C4-2B (cell line): ENCODE data around the gene THUMPD2.

Source experiments
- ZFX ChIP-seq: fragments of 450-650 bp; IDR thresholded peaks from 2 replicates; pipeline ENCODE4 v1.6.1; 2017
- TF ChIP-seq, protein P1 (sequence below): fragments of 450-650 bp; conservative IDR thresholded peaks from 2 replicates; pipeline ENCODE4 v1.5.1; 2017; ENCODE audit warnings: mild to moderate bottlenecking

DNA sequence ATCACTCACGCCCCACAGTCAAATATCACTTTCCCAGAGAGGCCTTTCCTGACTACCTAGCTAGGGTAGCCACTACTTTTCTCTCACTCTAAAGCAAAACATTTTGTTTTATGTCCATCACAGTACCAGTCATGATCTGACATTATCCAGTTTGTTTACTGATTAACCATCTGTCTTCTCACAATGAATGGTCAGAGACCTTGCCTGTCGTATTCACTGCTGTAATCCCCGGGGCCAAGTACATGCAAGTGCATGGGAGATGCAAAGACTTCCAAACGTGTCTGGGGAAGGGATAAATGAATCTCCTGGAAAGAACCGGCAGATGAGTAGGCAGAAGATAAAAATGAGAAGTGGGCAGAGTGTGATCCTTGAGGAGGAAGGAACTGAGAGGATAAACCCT, 39.7 kb downstream of the THUMPD2 start:
- TF ChIP-seq, protein P1, sequence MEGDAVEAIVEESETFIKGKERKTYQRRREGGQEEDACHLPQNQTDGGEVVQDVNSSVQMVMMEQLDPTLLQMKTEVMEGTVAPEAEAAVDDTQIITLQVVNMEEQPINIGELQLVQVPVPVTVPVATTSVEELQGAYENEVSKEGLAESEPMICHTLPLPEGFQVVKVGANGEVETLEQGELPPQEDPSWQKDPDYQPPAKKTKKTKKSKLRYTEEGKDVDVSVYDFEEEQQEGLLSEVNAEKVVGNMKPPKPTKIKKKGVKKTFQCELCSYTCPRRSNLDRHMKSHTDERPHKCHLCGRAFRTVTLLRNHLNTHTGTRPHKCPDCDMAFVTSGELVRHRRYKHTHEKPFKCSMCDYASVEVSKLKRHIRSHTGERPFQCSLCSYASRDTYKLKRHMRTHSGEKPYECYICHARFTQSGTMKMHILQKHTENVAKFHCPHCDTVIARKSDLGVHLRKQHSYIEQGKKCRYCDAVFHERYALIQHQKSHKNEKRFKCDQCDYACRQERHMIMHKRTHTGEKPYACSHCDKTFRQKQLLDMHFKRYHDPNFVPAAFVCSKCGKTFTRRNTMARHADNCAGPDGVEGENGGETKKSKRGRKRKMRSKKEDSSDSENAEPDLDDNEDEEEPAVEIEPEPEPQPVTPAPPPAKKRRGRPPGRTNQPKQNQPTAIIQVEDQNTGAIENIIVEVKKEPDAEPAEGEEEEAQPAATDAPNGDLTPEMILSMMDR: no peak
- no peak for TF ChIP-seq ZFX
